ENCODE results near the gene ANKDD1A. TPM values are rescaled to one million over a fixed set of nuclear protein-coding genes. Genes with fewer than 3 reads are reported as not detected.

ANKDD1A gene
- polyA plus RNA-seq, 3 donors: 0.49 to 3.5 (median 0.90) TPM

DNA sequence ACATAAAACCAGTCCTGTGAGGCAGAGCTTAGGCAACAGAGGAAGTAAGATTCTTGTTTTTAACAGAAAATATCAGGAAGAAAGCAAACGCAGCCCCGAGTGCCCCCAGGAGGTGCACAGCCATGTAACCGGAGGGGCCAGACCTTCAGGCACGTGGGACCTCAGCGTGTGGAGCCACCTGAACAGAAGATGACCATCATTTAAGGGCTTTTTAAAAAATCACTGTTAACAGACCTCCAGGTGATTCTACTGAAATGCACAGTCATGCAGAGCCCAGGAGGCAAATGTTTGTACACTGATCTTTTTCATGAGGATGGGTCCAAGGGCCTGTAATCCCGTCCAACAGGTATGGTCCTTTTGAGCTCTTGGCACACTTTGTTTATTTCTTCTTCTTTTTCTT lies 39.2 kb downstream of the ANKDD1A start:
- H3K4me1 Mint-ChIP-seq: no peaks in the 10 kb centered on the region
- peaks cover 8 to 11% of the 10 kb centered on the region in 2 donors for H3K36me3 ChIP-seq (replicated peaks in 1 of 2; ENCODE audit: control insufficient read depth in 1 of 2, insufficient read depth in 2 of 2, low read length in 2 of 2)

DNA sequence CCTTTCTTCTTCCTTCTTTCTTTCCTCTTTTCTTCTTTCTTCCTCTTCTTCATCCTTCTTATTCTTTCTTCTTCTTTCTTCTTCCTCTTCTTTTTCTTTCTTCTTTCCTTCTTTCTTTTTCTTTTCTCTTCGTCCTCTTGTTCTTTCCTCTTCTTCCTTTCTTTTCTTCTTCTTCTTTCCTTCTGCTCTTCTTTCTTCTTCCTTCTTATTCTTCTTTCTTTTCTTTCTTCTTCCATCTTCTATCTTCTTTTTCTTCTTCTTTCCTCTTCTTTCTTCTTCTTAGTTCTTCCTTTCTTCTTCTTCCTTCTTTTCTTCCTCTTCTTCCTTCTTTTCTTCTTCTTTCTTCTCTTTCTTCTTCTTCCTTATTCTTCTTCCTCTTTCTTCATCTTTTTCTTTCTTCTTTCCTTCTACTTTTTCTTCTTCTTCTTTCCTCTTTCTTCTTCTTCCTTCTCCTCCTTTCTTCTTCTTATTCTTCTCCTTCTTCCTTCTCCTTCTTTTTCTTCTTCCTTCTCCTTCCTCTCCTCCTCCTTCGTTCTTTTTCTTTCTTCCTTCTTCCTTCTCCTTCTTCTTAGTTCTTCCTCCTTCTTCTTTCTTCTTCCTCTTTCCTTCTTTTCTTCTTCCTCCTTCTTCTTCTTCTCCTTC lies 40.2 kb downstream of the ANKDD1A start:
- H3K36me3 ChIP-seq (replicated peaks in 1 of 2; ENCODE audit: control insufficient read depth in 1 of 2, insufficient read depth in 2 of 2, low read length in 2 of 2): peaks cover 17 to 21% of the 10 kb centered on the region in 2 donors
- Mint-ChIP-seq H3K36me3 (peaks cover 20 to 54% of the 10 kb centered on the region in 2 donors), H3K27ac (peak overlapping the region; percentile 10 to 83 (median 65)), H3K4me1 (no peaks in the 10 kb centered on the region), H3K4me3 (no peak overlapping the region), H3K9me3 (peaks cover 46 to 69% (median 56%) of the 10 kb centered on the region in 7 donors), H3K27me3 (ENCODE audit: low read depth in 3 of 3) (peaks cover 0 to 13% (median 6%) of the 10 kb centered on the region in 3 donors)
- TF ChIP-seq, protein P1, sequence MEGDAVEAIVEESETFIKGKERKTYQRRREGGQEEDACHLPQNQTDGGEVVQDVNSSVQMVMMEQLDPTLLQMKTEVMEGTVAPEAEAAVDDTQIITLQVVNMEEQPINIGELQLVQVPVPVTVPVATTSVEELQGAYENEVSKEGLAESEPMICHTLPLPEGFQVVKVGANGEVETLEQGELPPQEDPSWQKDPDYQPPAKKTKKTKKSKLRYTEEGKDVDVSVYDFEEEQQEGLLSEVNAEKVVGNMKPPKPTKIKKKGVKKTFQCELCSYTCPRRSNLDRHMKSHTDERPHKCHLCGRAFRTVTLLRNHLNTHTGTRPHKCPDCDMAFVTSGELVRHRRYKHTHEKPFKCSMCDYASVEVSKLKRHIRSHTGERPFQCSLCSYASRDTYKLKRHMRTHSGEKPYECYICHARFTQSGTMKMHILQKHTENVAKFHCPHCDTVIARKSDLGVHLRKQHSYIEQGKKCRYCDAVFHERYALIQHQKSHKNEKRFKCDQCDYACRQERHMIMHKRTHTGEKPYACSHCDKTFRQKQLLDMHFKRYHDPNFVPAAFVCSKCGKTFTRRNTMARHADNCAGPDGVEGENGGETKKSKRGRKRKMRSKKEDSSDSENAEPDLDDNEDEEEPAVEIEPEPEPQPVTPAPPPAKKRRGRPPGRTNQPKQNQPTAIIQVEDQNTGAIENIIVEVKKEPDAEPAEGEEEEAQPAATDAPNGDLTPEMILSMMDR (IDR thresholded peaks at IDR 0.05): no peak
- no peak for DNase-seq
- intact Hi-C loops (cut with micrococcal nuclease): no loop called here
- no peaks in the 10 kb centered on the region for H3K27me3 ChIP-seq (ENCODE audit: control insufficient read depth in 2 of 2, insufficient read depth in 2 of 2, low read length in 2 of 2)
- no peaks in the 10 kb centered on the region for H3K4me1 ChIP-seq (ENCODE audit: control insufficient read depth in 1 of 2, insufficient read depth in 2 of 2, low read length in 2 of 2)
- peaks cover 14 to 57% of the 10 kb centered on the region in 2 donors for H3K9me3 ChIP-seq (replicated peaks in 1 of 2; ENCODE audit: control insufficient read depth in 1 of 2, insufficient read depth in 1 of 2, low read length in 2 of 2)
- WGBS (ENCODE audit: insufficient coverage): 82% methylated on average over 2 of the region's 2 CpGs
- H3K9ac ChIP-seq (ENCODE audit: insufficient read depth, low read length, poor library complexity, severe bottlenecking): no peak overlapping the region
- H3K27ac ChIP-seq (ENCODE audit: low read depth in 1 of 2, low read length in 2 of 2): no peak overlapping the region
- H2AFZ ChIP-seq (ENCODE audit: insufficient read depth, low read depth, low read length, poor library complexity, severe bottlenecking): no peak overlapping the region
- no peak overlapping the region for H3K4me2 ChIP-seq (replicated peaks; ENCODE audit: extremely low read depth, low read length, poor library complexity, severe bottlenecking)
- no peaks in the 10 kb centered on the region for H4K20me1 ChIP-seq (ENCODE audit: insufficient read depth, low read length)
- no peak overlapping the region for H3K4me3 ChIP-seq (replicated peaks in 1 of 3; ENCODE audit: low read depth in 2 of 3, low read length in 3 of 3)
- H3K79me2 ChIP-seq (ENCODE audit: insufficient read depth, low read length): no peaks in the 10 kb centered on the region

More for the DNA sequence above, 39.2 kb downstream of the ANKDD1A start:
- no peak overlapping the region for H2AFZ ChIP-seq (ENCODE audit: insufficient read depth, low read depth, low read length, poor library complexity, severe bottlenecking)
- H3K4me1 ChIP-seq (ENCODE audit: control insufficient read depth in 1 of 2, insufficient read depth in 2 of 2, low read length in 2 of 2): no peaks in the 10 kb centered on the region
- H3K9me3 ChIP-seq (replicated peaks in 1 of 2; ENCODE audit: control insufficient read depth in 1 of 2, insufficient read depth in 1 of 2, low read length in 2 of 2): peaks cover 14 to 51% of the 10 kb centered on the region in 2 donors
- TF ChIP-seq, protein P1 (IDR thresholded peaks at IDR 0.05): no peak
- DNase-seq: no peak
- H3K4me3 ChIP-seq (replicated peaks in 1 of 3; ENCODE audit: low read depth in 2 of 3, low read length in 3 of 3): no peak overlapping the region
- H3K9ac ChIP-seq (ENCODE audit: insufficient read depth, low read length, poor library complexity, severe bottlenecking): no peak overlapping the region
- WGBS (ENCODE audit: insufficient coverage): 24% methylated on average over 6 of the region's 6 CpGs
- Mint-ChIP-seq H3K36me3 (peaks cover 12 to 44% of the 10 kb centered on the region in 2 donors), H3K4me3 (no peak overlapping the region), H3K27ac (no peak overlapping the region), H3K9me3 (peaks cover 45 to 60% (median 51%) of the 10 kb centered on the region in 7 donors), H3K27me3 (ENCODE audit: low read depth in 3 of 3) (peaks cover 0 to 13% (median 6%) of the 10 kb centered on the region in 3 donors)
- no peaks in the 10 kb centered on the region for H3K79me2 ChIP-seq (ENCODE audit: insufficient read depth, low read length)
- no peak overlapping the region for H3K4me2 ChIP-seq (replicated peaks; ENCODE audit: extremely low read depth, low read length, poor library complexity, severe bottlenecking)
- no peaks in the 10 kb centered on the region for H3K27me3 ChIP-seq (ENCODE audit: control insufficient read depth in 2 of 2, insufficient read depth in 2 of 2, low read length in 2 of 2)
- H4K20me1 ChIP-seq (ENCODE audit: insufficient read depth, low read length): no peaks in the 10 kb centered on the region
- intact Hi-C loops (cut with micrococcal nuclease): no loop called here
- H3K27ac ChIP-seq (ENCODE audit: low read depth in 1 of 2, low read length in 2 of 2): no peak overlapping the region

All from CD14-positive monocyte (primary cell).